Measurements from ENCODE around the gene SHD. TPM values are rescaled to one million over a fixed set of nuclear protein-coding genes. Genes with fewer than 3 reads are reported as not detected.

SHD gene
- total RNA-seq, 2 donors from 2014 or later, result not detected

GRCh38 chr19:4322942-4323665 lies 44.0 kb downstream of the SHD start:
- Histone ChIP-seq H3K4me3 (no peak overlapping the region), H3K4me1 (peaks cover 12% of the 10 kb centered on the region), H3K36me3 (replicated peaks in 1 of 2; ENCODE audit: insufficient read depth in 1 of 2, low read depth in 2 of 2) (no peaks in the 10 kb centered on the region), H3K27ac (no peak overlapping the region), H3K27me3 (no peaks in the 10 kb centered on the region), H3K9me3 (no peaks in the 10 kb centered on the region)
- TF ChIP-seq CTCF (IDR thresholded peaks at IDR 0.05) (no peak), POLR2A (IDR thresholded peaks at IDR 0.05) (no peak)
- 46 to 56% methylated on average over 8 to 33 of the region's 37 CpGs for WGBS, 2 donors
- DNase-seq (peak; percentile 30 to 58 (median 36)), ATAC-seq (no peak)
- intact Hi-C loops (cut with DNase I), result no loop called here

- DNase-seq (no peak), ATAC-seq (no peak)
- WGBS, 2 donors, result 92% methylated on average over 9 of the region's 9 CpGs
- Histone ChIP-seq H3K27me3 (no peaks in the 10 kb centered on the region), H3K36me3 (replicated peaks in 1 of 2; ENCODE audit: insufficient read depth in 1 of 2, low read depth in 2 of 2) (no peaks in the 10 kb centered on the region), H3K27ac (no peak overlapping the region), H3K9me3 (no peaks in the 10 kb centered on the region), H3K4me3 (no peak overlapping the region), H3K4me1 (peaks cover 14% of the 10 kb centered on the region)
- TF ChIP-seq POLR2A (IDR thresholded peaks at IDR 0.05) (no peak), CTCF (IDR thresholded peaks at IDR 0.05) (no peak)
- intact Hi-C loops (cut with DNase I), result no loop called here
Observed at GRCh38 chr19:4323692-4324091, 44.6 kb downstream of the SHD start.

GRCh38 chr19:4324228-4324627 lies 45.2 kb downstream of the SHD start:
- intact Hi-C loops (cut with DNase I), result no loop called here
- TF ChIP-seq CTCF (IDR thresholded peaks at IDR 0.05) (no peak), POLR2A (IDR thresholded peaks at IDR 0.05) (no peak)
- no peaks in the 10 kb centered on the region for H3K27me3 ChIP-seq
- H3K9me3 ChIP-seq, result no peaks in the 10 kb centered on the region
- no peak overlapping the region for H3K27ac ChIP-seq
- no peak for ATAC-seq
- no peaks in the 10 kb centered on the region for H3K36me3 ChIP-seq (replicated peaks in 1 of 2; ENCODE audit: insufficient read depth in 1 of 2, low read depth in 2 of 2)
- 81 to 82% methylated on average over 3 to 11 of the region's 12 CpGs for WGBS, 2 donors
- H3K4me3 ChIP-seq, result no peak overlapping the region
- H3K4me1 ChIP-seq, result peaks cover 20% of the 10 kb centered on the region
- DNase-seq, result no peak

GRCh38 chr19:4326215-4326836 lies 47.3 kb downstream of the SHD start:
- intact Hi-C loops (cut with DNase I), result no loop called here
- Histone ChIP-seq H3K4me1 (peaks cover 21% of the 10 kb centered on the region), H3K27me3 (no peaks in the 10 kb centered on the region), H3K36me3 (replicated peaks in 1 of 2; ENCODE audit: insufficient read depth in 1 of 2, low read depth in 2 of 2) (no peaks in the 10 kb centered on the region), H3K9me3 (no peaks in the 10 kb centered on the region), H3K4me3 (no peak overlapping the region), H3K27ac (no peak overlapping the region)
- 77 to 86% methylated on average over 12 of the region's 13 CpGs for WGBS, 2 donors
- no peak for DNase-seq
- no peak for TF ChIP-seq CTCF (IDR thresholded peaks at IDR 0.05)
- TF ChIP-seq POLR2A (IDR thresholded peaks at IDR 0.05), result no peak
- ATAC-seq, result no peak

Data from body of pancreas (tissue), 4 donors.